ENCODE measurements around the gene TEN1. TPM values are rescaled to one million over a fixed set of nuclear protein-coding genes. Genes with fewer than 3 reads are reported as not detected.

TEN1 gene
- total and polyA plus RNA-seq, 2 of the 13 experiments (the other 11 are each of a cell fraction or from before 2014, with no cell fraction given), result 18.0 to 21.3 TPM

GRCh38 chr17:76027159-76027839 is 48.3 kb downstream of the TEN1 start, which contains the start of gene EVPL (continued):
- TF ChIP-seq ZBTB34 (CRISPR knock-in tag; IDR thresholded peaks at IDR 0.05) (0 out of 2 replicates have a peak, but pooled peaks have one; percentile 17), PITX1 (CRISPR knock-in tag; IDR thresholded peaks at IDR 0.05) (peak; percentile 77; the same call in 1 of the 2 replicates), HNRNPLL (IDR thresholded peaks at IDR 0.05; ENCODE audit: low read depth, low read length, poor library complexity, severe bottlenecking) (peak; percentile 36), TEAD2 (CRISPR knock-in tag; IDR thresholded peaks at IDR 0.05) (no peak), ZNF556 (CRISPR knock-in tag; IDR thresholded peaks at IDR 0.05; ENCODE audit: borderline replicate concordance) (peak; percentile 40; the same call in 1 of the 2 replicates), ATF2 (CRISPR knock-in tag; IDR thresholded peaks at IDR 0.05) (no peak), ZGPAT (CRISPR knock-in tag; IDR thresholded peaks at IDR 0.05) (peak; percentile 37; the same call in 1 of the 2 replicates), SNAPC5 (CRISPR knock-in tag; IDR thresholded peaks at IDR 0.05; ENCODE audit: borderline replicate concordance) (peak; percentile 85; the same call in 1 of the 2 replicates), SALL2 (CRISPR knock-in tag; IDR thresholded peaks at IDR 0.05) (peak; percentile 71; the same call in 1 of the 2 replicates), GABPB1 (CRISPR knock-in tag; IDR thresholded peaks at IDR 0.05) (peak; percentile 53), REPIN1 (CRISPR knock-in tag; IDR thresholded peaks at IDR 0.05; ENCODE audit: borderline replicate concordance, low read depth) (0 out of 2 replicates have a peak, but pooled peaks have one; percentile 32), ZSCAN9 (CRISPR knock-in tag; IDR thresholded peaks at IDR 0.05; ENCODE audit: borderline replicate concordance) (peak; percentile 67; the same call in 1 of the 2 replicates), MAFF (IDR thresholded peaks at IDR 0.05; ENCODE audit: low read depth, low read length) (no peak), ELK4 (CRISPR knock-in tag; IDR thresholded peaks at IDR 0.05; ENCODE audit: borderline replicate concordance) (no peak), MAFK (conservative IDR thresholded peaks at IDR 0.05 in 1 of 2, IDR thresholded peaks at IDR 0.05 in 1 of 2; ENCODE audit: low read length in 2 of 2) (no peak), DBP (CRISPR knock-in tag; IDR thresholded peaks at IDR 0.05; ENCODE audit: not compliant biosample characterization) (no peak), SMYD3 (CRISPR knock-in tag; IDR thresholded peaks at IDR 0.05) (peak; percentile 34; the same call in 1 of the 2 replicates), STAT6 (CRISPR knock-in tag; IDR thresholded peaks at IDR 0.05; ENCODE audit: borderline replicate concordance) (peak; percentile 80; the same call in 1 of the 2 replicates), TAF1 (CRISPR knock-in tag; IDR thresholded peaks at IDR 0.05) (peak; percentile 63; the same call in 1 of the 2 replicates)

Data from HepG2 (cell line).